Measurements from ENCODE around the gene KRT2. TPM values are rescaled to one million over a fixed set of nuclear protein-coding genes. Genes with fewer than 3 reads are reported as not detected.

KRT2 gene
- total RNA-seq, 1 donor from 2014 or later: not detected

GRCh38 chr12:52606096-52606495 is 45.9 kb downstream of the KRT2 start:
- Mint-ChIP-seq H3K4me3 (no peak overlapping the region), H3K27ac (no peak overlapping the region), H3K4me1 (no peaks in the 10 kb centered on the region), H3K36me3 (ENCODE audit: low read depth) (no peaks in the 10 kb centered on the region), H3K9me3 (no peaks in the 10 kb centered on the region), H3K27me3 (peaks cover 17% of the 10 kb centered on the region)
- intact Hi-C loops (cut with micrococcal nuclease): no loop called here
- CTCF ChIA-PET: no interaction called here
- TF ChIP-seq CTCF (IDR thresholded peaks at IDR 0.05): no peak
- POLR2A ChIA-PET: no interaction called here
- no peak for DNase-seq
- ATAC-seq (ENCODE audit: low read depth): no peak

- Mint-ChIP-seq H3K27me3 (peaks cover 17% of the 10 kb centered on the region), H3K9me3 (no peaks in the 10 kb centered on the region), H3K27ac (no peak overlapping the region), H3K36me3 (ENCODE audit: low read depth) (no peaks in the 10 kb centered on the region), H3K4me3 (no peak overlapping the region), H3K4me1 (no peaks in the 10 kb centered on the region)
- intact Hi-C loops (cut with micrococcal nuclease): no loop called here
- no peak for TF ChIP-seq CTCF (IDR thresholded peaks at IDR 0.05)
- DNase-seq: no peak
- CTCF ChIA-PET: no interaction called here
- POLR2A ChIA-PET: no interaction called here
- no peak for ATAC-seq (ENCODE audit: low read depth)
These were observed 46.5 kb downstream of the KRT2 start for GRCh38 chr12:52605542-52605941.

- ATAC-seq (ENCODE audit: low read depth): no peak
- no peaks in the 10 kb centered on the region for H3K4me1 Mint-ChIP-seq
- TF ChIP-seq CTCF (IDR thresholded peaks at IDR 0.05): no peak
- no peak for DNase-seq
- peaks cover 20% of the 10 kb centered on the region for H3K27me3 Mint-ChIP-seq
- intact Hi-C loops (cut with micrococcal nuclease): no loop called here
- no peak overlapping the region for H3K27ac Mint-ChIP-seq
- ChIA-PET POLR2A (no interaction called here), CTCF (no interaction called here)
- H3K36me3 Mint-ChIP-seq (ENCODE audit: low read depth): no peaks in the 10 kb centered on the region
- H3K4me3 Mint-ChIP-seq: no peak overlapping the region
- H3K9me3 Mint-ChIP-seq: no peaks in the 10 kb centered on the region
These were observed 47.2 kb downstream of the KRT2 start for GRCh38 chr12:52604859-52605258.

- ChIA-PET CTCF (no interaction called here), POLR2A (no interaction called here)
- Mint-ChIP-seq H3K36me3 (ENCODE audit: low read depth) (no peaks in the 10 kb centered on the region), H3K4me1 (no peaks in the 10 kb centered on the region), H3K4me3 (no peak overlapping the region), H3K27me3 (peaks cover 21% of the 10 kb centered on the region), H3K27ac (no peak overlapping the region), H3K9me3 (no peaks in the 10 kb centered on the region)
- intact Hi-C loops (cut with micrococcal nuclease): no loop called here
- TF ChIP-seq CTCF (IDR thresholded peaks at IDR 0.05): no peak
- DNase-seq (no peak), ATAC-seq (ENCODE audit: low read depth) (no peak)
These were observed 48.7 kb downstream of the KRT2 start for GRCh38 chr12:52603314-52603713.

- no peak for ATAC-seq (ENCODE audit: low read depth)
- Mint-ChIP-seq H3K4me3 (no peak overlapping the region), H3K27ac (no peak overlapping the region), H3K4me1 (no peaks in the 10 kb centered on the region), H3K9me3 (no peaks in the 10 kb centered on the region), H3K27me3 (peaks cover 21% of the 10 kb centered on the region), H3K36me3 (ENCODE audit: low read depth) (no peaks in the 10 kb centered on the region)
- ChIA-PET CTCF (no interaction called here), POLR2A (no interaction called here)
- DNase-seq: no peak
- intact Hi-C loops (cut with micrococcal nuclease): no loop called here
- no peak for TF ChIP-seq CTCF (IDR thresholded peaks at IDR 0.05)
These were observed 49.5 kb downstream of the KRT2 start for GRCh38 chr12:52602552-52602951.

Measured in activated B cell treated with CpG ODN at 0.5 μM for 24 hours (primary cell).